HG03159 (cell line): ENCODE measurements around the gene MBD6.
"Not testable (repeated sequence)": the region's sequence is repeated elsewhere in the genome, so short reads cannot be mapped to it uniquely, and the experiment has no call there.

ENCODE experiments used
- ATAC-seq: cut with Tn5 transposase; IDR thresholded peaks from one replicate; pipeline ENCODE4 v1.9.1; 2021; ENCODE audit warnings: mild to moderate bottlenecking, moderate library complexity; ENCODE audit not compliant: unreplicated experiment

Gene MBD6

GRCh38 chr12:57487597-57488401 is 34.8 kb upstream of the MBD6 start, which contains the start of gene MARS1:
Gene MARS1 (plus strand): TSS chr12:57488068. CDS start chr12:57488091, 23 bp downstream.
- ATAC-seq, result peak; percentile 96

- no peak for ATAC-seq
Measured at GRCh38 chr12:57488402-57489156, 34.0 kb upstream of the MBD6 start.

- ATAC-seq, result no peak
Measured at GRCh38 chr12:57489157-57489641, 33.4 kb upstream of the MBD6 start.

GRCh38 chr12:57490126-57490525 is 32.5 kb upstream of the MBD6 start:
- no peak for ATAC-seq

GRCh38 chr12:57491393-57492280 is 31.0 kb upstream of the MBD6 start:
- ATAC-seq, result no peak

GRCh38 chr12:57495051-57495701 is 27.4 kb upstream of the MBD6 start:
- not testable (repeated sequence) for ATAC-seq

GRCh38 chr12:57496822-57497221 is 25.8 kb upstream of the MBD6 start:
- no peak for ATAC-seq

GRCh38 chr12:57497223-57498131 is 25.1 kb upstream of the MBD6 start:
- ATAC-seq, result no peak

- ATAC-seq, result no peak
Measured at GRCh38 chr12:57498132-57498502, 24.5 kb upstream of the MBD6 start.

- ATAC-seq, result no peak
Measured at GRCh38 chr12:57498571-57498970, 24.1 kb upstream of the MBD6 start.

- no peak for ATAC-seq
Measured at GRCh38 chr12:57500213-57500612, 22.4 kb upstream of the MBD6 start.

GRCh38 chr12:57502311-57502969 is 20.2 kb upstream of the MBD6 start:
- not testable (repeated sequence) for ATAC-seq

- not testable (repeated sequence) for ATAC-seq
Measured at GRCh38 chr12:57506541-57506940, 16.1 kb upstream of the MBD6 start.

- ATAC-seq, result not testable (repeated sequence)
Measured at GRCh38 chr12:57507796-57508195, 14.8 kb upstream of the MBD6 start.

GRCh38 chr12:57511161-57511560 is 11.5 kb upstream of the MBD6 start:
- ATAC-seq, result no peak

GRCh38 chr12:57511588-57512325 is 10.9 kb upstream of the MBD6 start:
- no peak for ATAC-seq

GRCh38 chr12:57512665-57513064 is 10.0 kb upstream of the MBD6 start:
- no peak for ATAC-seq

- no peak for ATAC-seq
Measured at GRCh38 chr12:57513266-57513665, 9.4 kb upstream of the MBD6 start.
